HEK293T (cell line): Measurements from ENCODE around the gene PDZD7.
A peak's percentile ranks its signal among the peaks of the same experiment; 100 is the strongest.

ENCODE experiments used
- CTCF ChIA-PET: fragments of 350-600 bp; formaldehyde crosslinking; extraction: SDS; loops from one replicate; lab custom pipeline; 2021; ENCODE audit warnings: antibody characterized with exemption, inconsistent platforms; lab: Yijun Ruan, JAX
- POLR2A ChIA-PET: fragments of 350-600 bp; formaldehyde crosslinking; extraction: SDS; loops from one replicate; lab custom pipeline; 2020; ENCODE audit warnings: antibody characterized with exemption, inconsistent platforms; lab: Yijun Ruan, JAX
- DNase-seq: peaks from one replicate; pipeline ENCODE4 v3.0.0; 2012; ENCODE audit warnings: mixed read lengths; ENCODE audit errors: extremely low spot score
- ARNT ChIP-seq: fragments of 450-650 bp; IDR thresholded peaks from 2 replicates; pipeline ENCODE4 v1.6.1; 2017; ENCODE audit warnings: mild to moderate bottlenecking
- BHLHE40 ChIP-seq: fragments of 450-650 bp; IDR thresholded peaks from 2 replicates; pipeline ENCODE4 v1.6.1; 2016; ENCODE audit warnings: mild to moderate bottlenecking, moderate library complexity, borderline replicate concordance
- CTBP1 ChIP-seq: fragments of 450-650 bp; IDR thresholded peaks from 2 replicates; pipeline ENCODE4 v1.6.1; 2016; ENCODE audit warnings: borderline replicate concordance
- ELF4 ChIP-seq: fragments of 450-650 bp; IDR thresholded peaks from 2 replicates; pipeline ENCODE4 v1.6.1; 2017; ENCODE audit warnings: antibody characterized with exemption
- FOXA1 ChIP-seq: fragments of 450-650 bp; IDR thresholded peaks from 2 replicates; pipeline ENCODE4 v1.6.1; 2016; ENCODE audit warnings: mild to moderate bottlenecking
- FOXK2 ChIP-seq: fragments of 450-650 bp; IDR thresholded peaks from 2 replicates; pipeline ENCODE4 v1.6.1; 2016; ENCODE audit warnings: mild to moderate bottlenecking
- FOXM1 ChIP-seq: fragments of 450-650 bp; IDR thresholded peaks from 2 replicates; pipeline ENCODE4 v1.6.1; 2017; ENCODE audit warnings: mild to moderate bottlenecking, borderline replicate concordance
- HDGF ChIP-seq: fragments of 450-650 bp; IDR thresholded peaks from 2 replicates; pipeline ENCODE4 v1.6.1; 2017; ENCODE audit warnings: antibody characterized with exemption, borderline replicate concordance
- L3MBTL2 ChIP-seq: fragments of 450-650 bp; conservative IDR thresholded peaks from 2 replicates; pipeline ENCODE4 v1.6.1; 2016; ENCODE audit warnings: mild to moderate bottlenecking
- LEF1 ChIP-seq: fragments of 450-650 bp; IDR thresholded peaks from 2 replicates; pipeline ENCODE4 v1.6.1; 2017; ENCODE audit warnings: mild to moderate bottlenecking, borderline replicate concordance
- NFRKB ChIP-seq: fragments of 450-650 bp; IDR thresholded peaks from 2 replicates; pipeline ENCODE4 v1.6.1; 2016; ENCODE audit warnings: mild to moderate bottlenecking, moderate library complexity
- SP1 ChIP-seq: fragments of 450-650 bp; IDR thresholded peaks from 2 replicates; pipeline ENCODE4 v1.6.1; 2017
- SUZ12 ChIP-seq: fragments of 450-650 bp; IDR thresholded peaks from 2 replicates; pipeline ENCODE4 v1.6.1; 2016; ENCODE audit warnings: mild to moderate bottlenecking
- TARDBP ChIP-seq: fragments of 450-650 bp; IDR thresholded peaks from 2 replicates; pipeline ENCODE4 v1.6.1; 2016
- ZNF384 ChIP-seq: fragments of 450-650 bp; IDR thresholded peaks from 2 replicates; pipeline ENCODE4 v1.6.1; 2016
- TF ChIP-seq, protein P1 (sequence below): fragments of 450-650 bp; IDR thresholded peaks from 2 replicates; pipeline ENCODE4 v1.6.1; 2016

PDZD7 gene

DNA sequence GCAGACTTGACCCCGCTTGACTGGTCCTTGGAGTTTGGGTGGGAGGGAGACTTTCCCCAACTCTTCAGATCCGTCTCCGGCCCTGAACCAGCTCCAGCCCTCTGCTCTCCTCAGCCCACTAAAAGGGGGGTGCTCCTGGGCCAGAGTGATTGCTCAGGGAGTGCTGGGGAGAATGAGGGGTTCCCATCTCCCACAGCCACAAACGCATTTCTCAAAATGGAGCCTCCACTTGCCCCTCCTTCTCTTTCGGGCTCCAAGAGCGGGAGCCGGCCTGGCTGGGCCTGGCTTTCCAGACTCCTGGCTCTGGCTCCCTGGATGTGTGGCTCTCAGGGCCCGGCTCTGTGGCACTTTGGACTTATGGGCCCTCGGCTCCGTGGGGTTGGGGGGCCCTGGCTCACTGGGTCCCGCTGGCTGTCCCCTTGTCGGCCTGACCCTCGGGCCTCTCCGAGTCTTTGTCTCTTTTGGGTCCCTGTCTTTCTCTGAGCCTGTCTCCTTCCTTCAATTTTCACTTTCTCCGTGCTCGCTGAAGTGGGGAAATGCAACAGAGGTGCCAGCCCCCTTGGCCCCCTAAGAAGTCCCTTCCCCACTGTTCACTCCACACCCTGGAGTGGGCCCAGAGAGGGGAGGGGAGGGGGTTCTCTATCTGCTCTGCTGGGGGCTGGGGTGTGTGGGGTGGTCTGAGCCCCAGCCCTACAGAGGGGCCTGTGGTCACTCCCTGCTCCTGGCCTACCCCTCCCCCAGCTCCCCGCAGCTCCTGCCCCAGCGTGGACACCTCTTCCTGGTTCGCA, 30.6 kb downstream of the PDZD7 start:
- ChIA-PET CTCF (interaction anchor here (1.0 to 2.8 kb wide), 4 partner anchors 11 to 18 kb away, joined by 3 to 12 read pairs (median 6); no protein-coding TSS in a partner anchor), POLR2A (interaction anchor here (0.9 to 3.7 kb wide), 4 partner anchors 10 to 16 kb away, joined by 4 to 27 read pairs (median 8); no protein-coding TSS in a partner anchor)
- TF ChIP-seq ELF4: no peak
- no peak for TF ChIP-seq HDGF
- TF ChIP-seq FOXA1: no peak
- TF ChIP-seq CTBP1: no peak
- no peak for TF ChIP-seq ZNF384
- TF ChIP-seq NFRKB: no peak
- TF ChIP-seq ARNT: no peak
- TF ChIP-seq, protein P1, sequence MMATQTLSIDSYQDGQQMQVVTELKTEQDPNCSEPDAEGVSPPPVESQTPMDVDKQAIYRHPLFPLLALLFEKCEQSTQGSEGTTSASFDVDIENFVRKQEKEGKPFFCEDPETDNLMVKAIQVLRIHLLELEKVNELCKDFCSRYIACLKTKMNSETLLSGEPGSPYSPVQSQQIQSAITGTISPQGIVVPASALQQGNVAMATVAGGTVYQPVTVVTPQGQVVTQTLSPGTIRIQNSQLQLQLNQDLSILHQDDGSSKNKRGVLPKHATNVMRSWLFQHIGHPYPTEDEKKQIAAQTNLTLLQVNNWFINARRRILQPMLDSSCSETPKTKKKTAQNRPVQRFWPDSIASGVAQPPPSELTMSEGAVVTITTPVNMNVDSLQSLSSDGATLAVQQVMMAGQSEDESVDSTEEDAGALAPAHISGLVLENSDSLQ: no peak
- TF ChIP-seq LEF1: no peak
- TF ChIP-seq FOXM1: no peak
- TF ChIP-seq BHLHE40: no peak
- no peak for TF ChIP-seq SUZ12
- no peak for TF ChIP-seq TARDBP
- TF ChIP-seq L3MBTL2: no peak
- no peak for TF ChIP-seq SP1
- no peak for TF ChIP-seq FOXK2
- DNase-seq: no peak

DNA sequence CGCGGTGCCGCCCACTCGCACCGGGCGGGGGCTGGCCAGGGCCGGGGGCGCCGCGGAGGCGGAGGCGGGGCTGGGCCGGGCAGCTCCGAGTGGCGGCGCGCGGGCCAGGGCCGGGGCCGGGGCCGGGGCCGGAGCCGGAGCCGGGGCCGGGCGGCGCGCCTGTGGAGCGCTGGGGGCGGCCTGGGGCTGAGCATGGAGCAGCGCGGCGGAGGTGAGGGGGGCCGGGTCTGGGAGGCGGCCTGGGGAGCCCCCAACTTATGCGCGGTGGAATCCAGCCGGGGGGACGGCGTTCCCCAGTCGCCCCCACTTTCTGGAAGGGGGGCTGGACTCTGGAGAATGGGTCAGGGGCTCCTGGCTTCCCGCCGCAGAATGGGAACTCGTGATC, 31.2 kb downstream of the PDZD7 start, which contains the start of gene LZTS2:
TSS of gene LZTS2 (plus strand) at position 67 of the 385 bp plus-strand sequence. CDS start 2,731 bp downstream, outside the sequence.
- TF ChIP-seq TARDBP (no peak), FOXM1 (0 out of 2 replicates have a peak, but pooled peaks have one; percentile 39)
- POLR2A ChIA-PET: interaction anchor here (0.7 to 3.7 kb wide), 5 partner anchors 11 to 44 kb away, joined by 4 to 27 read pairs (median 5); no protein-coding TSS in a partner anchor
- no peak for DNase-seq
- CTCF ChIA-PET: interaction anchor here (0.7 to 2.8 kb wide), 3 partner anchors 12 to 15 kb away, joined by 4 to 12 read pairs (median 5); partner anchors contain the start of gene MRPL43

DNA sequence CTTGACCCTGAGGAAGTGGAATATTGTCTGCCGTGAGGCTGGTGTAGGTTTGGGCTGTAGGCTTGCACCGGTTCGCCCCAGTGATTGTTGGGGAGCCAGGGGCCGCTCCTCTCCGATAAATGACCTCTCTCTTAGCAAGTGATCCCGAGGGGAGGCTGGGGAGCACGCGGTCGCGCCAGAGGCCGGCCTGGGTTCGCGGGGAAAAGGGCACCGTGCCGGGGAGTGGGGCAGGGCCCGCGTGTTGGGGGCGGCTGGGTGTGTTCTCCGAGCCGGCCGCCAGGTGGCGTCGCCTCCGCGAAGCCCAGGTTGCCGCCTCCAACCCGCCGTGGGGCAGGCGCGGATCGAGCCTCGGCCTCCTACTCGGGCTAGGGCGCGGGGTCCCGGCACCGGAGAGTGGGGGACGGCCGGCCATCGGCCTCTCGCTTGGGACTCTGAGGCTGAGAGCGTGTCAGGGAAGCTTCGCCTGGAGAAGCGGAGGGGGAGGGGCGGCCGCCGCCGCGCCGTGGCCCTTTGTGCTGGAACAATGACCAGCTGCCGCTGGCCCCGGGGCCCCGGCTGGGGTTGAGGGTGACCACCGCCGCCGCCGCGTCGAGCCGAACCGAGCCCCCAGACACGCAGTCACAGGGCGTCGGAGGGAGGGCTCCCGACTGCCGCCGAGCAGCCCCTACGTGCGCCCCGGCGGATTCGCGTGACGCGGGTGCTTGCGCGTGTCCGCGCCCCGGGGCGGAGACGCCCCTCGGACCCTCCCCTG, 31.8 kb downstream of the PDZD7 start:
- peak; percentile 93 for DNase-seq
- CTCF ChIA-PET: interaction anchor here (0.7 to 3.8 kb wide), 6 partner anchors 9 to 16 kb away, joined by 4 to 50 read pairs (median 12); partner anchors contain the start of gene MRPL43
- POLR2A ChIA-PET: interaction anchor here (0.7 to 4.2 kb wide), 8 partner anchors 11 to 44 kb away, joined by 3 to 27 read pairs (median 4); no protein-coding TSS in a partner anchor
- TF ChIP-seq SUZ12: no peak
- TF ChIP-seq ZNF384: no peak
- TF ChIP-seq FOXA1: no peak
- no peak for TF ChIP-seq NFRKB
- 0 out of 2 replicates have a peak, but pooled peaks have one; percentile 7 for TF ChIP-seq TARDBP
- no peak for TF ChIP-seq FOXK2
- TF ChIP-seq L3MBTL2: peak; percentile 26; the same call in 1 of the 2 replicates
- TF ChIP-seq HDGF: no peak
- TF ChIP-seq CTBP1: no peak
- TF ChIP-seq ELF4: no peak
- no peak for TF ChIP-seq FOXM1
- TF ChIP-seq SP1: no peak
- no peak for TF ChIP-seq ARNT
- TF ChIP-seq LEF1: peak; percentile 56; the same call in 1 of the 2 replicates
- no peak for TF ChIP-seq BHLHE40
- TF ChIP-seq, protein P1: no peak

DNA sequence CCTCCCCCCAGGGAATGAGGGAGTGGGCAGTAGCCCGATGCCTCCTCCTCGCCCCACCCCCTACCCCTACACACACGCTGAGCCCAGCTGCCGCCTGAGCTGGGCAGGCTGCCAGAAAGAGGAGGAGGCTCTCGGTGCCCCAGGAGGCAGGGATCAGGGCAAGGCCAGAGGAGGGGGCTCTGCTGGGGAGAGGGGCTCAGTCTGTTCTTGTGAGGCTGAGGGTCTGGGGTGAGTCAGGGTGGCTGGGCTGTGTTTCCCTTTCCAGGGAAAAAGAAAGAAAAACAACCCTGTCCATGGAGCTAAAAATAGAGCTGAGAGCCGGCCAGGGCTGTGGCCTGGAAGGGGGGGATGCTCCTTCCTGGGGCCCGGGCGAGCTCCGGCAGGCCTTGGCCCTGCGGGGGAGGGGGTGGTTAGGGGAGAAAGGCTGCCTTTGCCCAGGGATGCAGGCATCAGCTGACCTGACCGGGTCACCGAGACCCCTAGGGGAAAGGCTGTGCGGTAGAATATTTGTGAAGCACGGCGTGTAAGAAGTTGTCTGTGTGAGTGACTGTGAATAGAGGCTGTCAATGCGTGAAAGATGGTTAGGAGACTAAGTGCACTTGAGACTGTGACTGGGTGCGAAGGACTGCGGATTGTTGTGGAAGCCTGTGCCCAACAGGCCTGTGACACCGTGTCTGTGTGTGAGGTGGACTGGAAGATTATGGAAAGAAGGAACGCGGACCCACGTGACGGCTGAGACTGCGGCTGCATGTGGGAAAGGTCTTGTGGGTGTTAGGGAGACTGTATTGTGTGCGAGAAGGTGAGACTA, 32.5 kb downstream of the PDZD7 start:
- peak; percentile 83 for DNase-seq
- POLR2A ChIA-PET: interaction anchor here (0.5 to 4.2 kb wide), 9 partner anchors 9 to 85 kb away, joined by 3 to 27 read pairs (median 4); partner anchors contain the start of genes MRPL43 and TWNK
- TF ChIP-seq, protein P1: no peak; the same call in 1 of the 2 replicates
- TF ChIP-seq LEF1 (no peak), ARNT (no peak), SUZ12 (no peak)
- CTCF ChIA-PET: interaction anchor here (0.6 to 3.8 kb wide), 10 partner anchors 10 to 147 kb away, joined by 3 to 50 read pairs (median 4); partner anchors contain the start of genes PDZD7 and SFXN3
